Common myeloid progenitor, CD34-positive (primary cell): ENCODE data around the gene TRIM52.

ENCODE experiments used
- CTCF ChIA-PET: fragments of 350-600 bp; sonication (Branson Sonifier 250); formaldehyde crosslinking; loops from one replicate; lab custom pipeline; 2021; ENCODE audit warnings: antibody characterized with exemption; lab: Charles Lee
- POLR2A ChIA-PET: fragments of 350-600 bp; sonication (Branson Sonifier 250); formaldehyde crosslinking; loops from one replicate; lab custom pipeline; 2021; ENCODE audit warnings: antibody characterized with exemption; lab: Charles Lee
- DNase-seq, 3 donors: peaks; one replicate each; pipeline versions ENCODE4 v3.0.0 to v3.0.0-alpha.2; 2013
- H3K27ac ChIP-seq, 2 experiments: 1 replicate in 1 of 2; 2 replicates in 1 of 2; pipeline ENCODE4 v1.7.0; 2013; ENCODE audit warnings: inconsistent platforms in 2 of 2, low read length in 2 of 2, mild to moderate bottlenecking in 2 of 2, low read depth in 1 of 2, moderate library complexity in 1 of 2; ENCODE audit not compliant: severe bottlenecking in 2 of 2, insufficient read depth in 1 of 2, poor library complexity in 1 of 2
- H3K27me3 ChIP-seq, 5 experiments: replicated peaks in 2 of 5; 1 replicate in 3 of 5; 2 replicates in 2 of 5; pipeline versions ENCODE4 v1.6.1 to v1.7.0; 2013; ENCODE audit warnings: low read length in 4 of 5, mild to moderate bottlenecking in 2 of 5, moderate library complexity in 2 of 5, inconsistent platforms in 1 of 5; ENCODE audit not compliant: insufficient read depth in 5 of 5, control insufficient read depth in 4 of 5
- H3K36me3 ChIP-seq, 4 experiments: 1 replicate in 2 of 4; 2 replicates in 2 of 4; pipeline versions ENCODE4 v1.6.1 to v1.7.0; 2013; ENCODE audit warnings: low read length in 3 of 4, control low read depth in 1 of 4, mild to moderate bottlenecking in 1 of 4; ENCODE audit not compliant: control insufficient read depth in 4 of 4, insufficient read depth in 4 of 4
- H3K4me1 ChIP-seq, 4 experiments: 1 replicate in 3 of 4; 2 replicates in 1 of 4; pipeline versions ENCODE4 v1.6.1 to v1.7.1; 2013; ENCODE audit warnings: low read length in 3 of 4, mild to moderate bottlenecking in 3 of 4, control low read depth in 1 of 4, inconsistent platforms in 1 of 4, moderate library complexity in 1 of 4; ENCODE audit not compliant: control insufficient read depth in 4 of 4, insufficient read depth in 4 of 4; ENCODE audit errors: control extremely low read depth in 1 of 4
- H3K4me3 ChIP-seq, 7 experiments: 1 replicate in 4 of 7; 2 replicates in 3 of 7; pipeline versions ENCODE4 v1.5.1 to v1.7.0; 2013; ENCODE audit warnings: mild to moderate bottlenecking in 7 of 7, low read length in 6 of 7, moderate library complexity in 6 of 7, inconsistent platforms in 2 of 7, low read depth in 2 of 7, control low read depth in 1 of 7; ENCODE audit not compliant: insufficient read depth in 4 of 7, control insufficient read depth in 1 of 7; ENCODE audit errors: extremely low read depth in 1 of 7
- H3K9me3 ChIP-seq, 5 experiments: 1 replicate in 4 of 5; 2 replicates in 1 of 5; pipeline versions ENCODE4 v1.6.1 to v1.7.1; 2013; ENCODE audit warnings: low read length in 4 of 5, mild to moderate bottlenecking in 2 of 5, inconsistent platforms in 1 of 5, low read depth in 1 of 5, moderate library complexity in 1 of 5; ENCODE audit not compliant: control insufficient read depth in 4 of 5, insufficient read depth in 2 of 5; ENCODE audit errors: control extremely low read depth in 1 of 5
- WGBS: methylation state at CpG from one replicate; pipeline ENCODE4 v1.1.5; 2013; ENCODE audit not compliant: insufficient coverage; 5-methylcytosine and 5-hydroxymethylcytosine counted together

Gene TRIM52

GRCh38 chr5:181223729-181224389 is 37.1 kb downstream of the TRIM52 start:
- peaks cover 0 to 8% (median 4%) of the 10 kb centered on the region in 4 experiments for H3K36me3 ChIP-seq
- H3K27ac ChIP-seq, result peak overlapping the region; percentile 90 to 93
- peaks cover 3 to 36% (median 23%) of the 10 kb centered on the region in 4 experiments for H3K4me1 ChIP-seq
- WGBS, result 1% methylated on average over 19 of the region's 31 CpGs
- DNase-seq, result peak; percentile 72 to 87 (median 80)
- H3K9me3 ChIP-seq, result no peaks in the 10 kb centered on the region
- H3K4me3 ChIP-seq, result peak overlapping the region; percentile 70 to 95 (median 89)
- ChIA-PET CTCF (interaction anchor here (0.6 to 2.5 kb wide), 4 partner anchors 10 to 39 kb away, joined by 3 to 7 read pairs (median 6); no protein-coding TSS in a partner anchor), POLR2A (interaction anchor here (0.6 to 3.3 kb wide), 6 partner anchors 11 to 39 kb away, joined by 3 to 27 read pairs (median 4); partner anchors contain the start of genes RACK1 and TRIM52)
- H3K27me3 ChIP-seq, result no peaks in the 10 kb centered on the region

GRCh38 chr5:181223058-181223728 is 37.8 kb downstream of the TRIM52 start, which contains the start of gene TRIM41:
TSS of gene TRIM41 (plus strand) at chr5:181223281. CDS start at chr5:181224000, 719 bp downstream.
- Histone ChIP-seq H3K9me3 (no peaks in the 10 kb centered on the region), H3K4me1 (peaks cover 3 to 39% (median 24%) of the 10 kb centered on the region in 4 experiments), H3K27me3 (no peaks in the 10 kb centered on the region), H3K27ac (peak within 1 kb of the TSS; percentile 90 to 93), H3K4me3 (peak within 1 kb of the TSS; percentile 70 to 95 (median 89)), H3K36me3 (peaks cover 0 to 8% (median 4%) of the 10 kb centered on the region in 4 experiments)
- WGBS, result 0% methylated on average over 55 of the region's 59 CpGs
- ChIA-PET CTCF (interaction anchor here (0.6 to 2.5 kb wide), 8 partner anchors 11 to 39 kb away, joined by 3 to 10 read pairs (median 6); no protein-coding TSS in a partner anchor), POLR2A (interaction anchor here (0.6 to 3.3 kb wide), 6 partner anchors 16 to 39 kb away, joined by 3 to 27 read pairs (median 6); partner anchors contain the start of genes RACK1 and TRIM52)
- peak; percentile 99 for DNase-seq

- H3K4me3 ChIP-seq, result peak overlapping the region; percentile 70 to 95 (median 89)
- peak in 2 of 3 donors; percentile 85 to 88 for DNase-seq
- no peaks in the 10 kb centered on the region for H3K27me3 ChIP-seq
- ChIA-PET CTCF (interaction anchor here (1.0 to 2.5 kb wide), 7 partner anchors 8 to 38 kb away, joined by 3 to 10 read pairs (median 5); no protein-coding TSS in a partner anchor), POLR2A (interaction anchor here (0.7 to 3.3 kb wide), 8 partner anchors 15 to 39 kb away, joined by 3 to 27 read pairs (median 6); partner anchors contain the start of genes RACK1 and TRIM52)
- peaks cover 0 to 6% (median 3%) of the 10 kb centered on the region in 4 experiments for H3K36me3 ChIP-seq
- H3K4me1 ChIP-seq, result peaks cover 3 to 43% (median 26%) of the 10 kb centered on the region in 4 experiments
- no peaks in the 10 kb centered on the region for H3K9me3 ChIP-seq
- H3K27ac ChIP-seq, result peak overlapping the region; percentile 90 to 93
- WGBS, result 2% methylated on average over 12 of the region's 18 CpGs
These were observed 38.3 kb downstream of the TRIM52 start for GRCh38 chr5:181222630-181223057.

- Histone ChIP-seq H3K9me3 (no peaks in the 10 kb centered on the region), H3K4me3 (peak overlapping the region; percentile 38 to 95 (median 85)), H3K4me1 (peaks cover 3 to 49% (median 32%) of the 10 kb centered on the region in 4 experiments), H3K36me3 (peaks cover 0 to 2% (median under 1%) of the 10 kb centered on the region in 4 experiments), H3K27me3 (no peaks in the 10 kb centered on the region), H3K27ac (peak overlapping the region; percentile 90 to 93)
- WGBS, result 10% methylated on average over 48 of the region's 50 CpGs
- POLR2A ChIA-PET, result interaction anchor here (0.6 to 3.3 kb wide), 9 partner anchors 15 to 1106 kb away, joined by 3 to 27 read pairs (median 5); partner anchors contain the start of genes RACK1 and TRIM52
- peak; percentile 94 to 97 (median 96) for DNase-seq
- CTCF ChIA-PET, result interaction anchor here (0.6 to 2.5 kb wide), 8 partner anchors 9 to 37 kb away, joined by 3 to 10 read pairs (median 4); no protein-coding TSS in a partner anchor
These were observed 38.9 kb downstream of the TRIM52 start for GRCh38 chr5:181221792-181222629.

DNA sequence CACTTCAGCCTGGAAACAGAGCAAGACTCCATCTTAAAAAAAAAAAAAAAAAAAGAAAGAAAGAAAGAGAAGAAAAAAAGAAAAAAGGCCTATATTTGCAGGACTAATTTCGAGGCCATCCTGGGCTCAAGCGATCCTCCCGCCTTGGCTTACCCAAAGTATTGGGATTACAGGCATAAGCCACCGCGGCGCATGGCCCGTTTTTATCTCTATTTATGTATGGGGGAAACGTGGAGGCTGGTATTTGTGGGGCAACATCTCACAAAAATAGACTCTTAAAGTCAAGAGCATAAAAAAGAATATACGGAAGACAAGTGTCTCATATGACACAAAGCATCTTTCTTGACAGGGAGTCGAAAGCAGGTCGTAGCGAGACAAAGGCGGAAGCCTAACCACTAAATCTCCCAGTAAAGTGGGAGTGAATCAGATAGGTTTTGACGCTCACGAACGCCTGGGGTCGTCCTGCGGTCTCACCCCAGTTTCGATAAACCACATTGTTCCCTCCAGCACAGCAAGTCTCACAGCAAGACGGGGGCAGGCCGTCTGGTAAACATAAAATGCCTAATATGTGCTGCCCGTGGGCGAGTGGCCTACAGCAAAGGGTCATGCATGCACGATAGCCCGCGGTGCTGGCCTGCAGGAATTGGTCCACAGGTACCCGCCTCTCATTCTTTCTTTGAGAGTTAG is 39.7 kb downstream of the TRIM52 start:
- ChIA-PET CTCF (interaction anchor here (1.1 to 2.5 kb wide), 7 partner anchors 10 to 37 kb away, joined by 3 to 10 read pairs (median 5); no protein-coding TSS in a partner anchor), POLR2A (interaction anchor here (1.3 to 3.3 kb wide), 3 partner anchors 14 to 30 kb away, joined by 6 to 27 read pairs (median 8); partner anchors contain the start of gene RACK1)
- Histone ChIP-seq H3K4me1 (peaks cover 6 to 55% (median 36%) of the 10 kb centered on the region in 4 experiments), H3K36me3 (peaks cover 0 to 2% (median 0%) of the 10 kb centered on the region in 4 experiments), H3K9me3 (no peaks in the 10 kb centered on the region), H3K4me3 (peak overlapping the region in 3 of 7 experiments; percentile 85 to 95 (median 89)), H3K27ac (peak overlapping the region in 1 of 2 experiments; percentile 93), H3K27me3 (peaks cover 0 to 3% (median 0%) of the 10 kb centered on the region in 5 experiments)
- 83% methylated on average over 25 of the region's 27 CpGs for WGBS
- no peak for DNase-seq
